HepG2 (cell line): Measurements from ENCODE around the gene TCAP. TPM values are rescaled to one million over a fixed set of nuclear protein-coding genes. Genes with fewer than 3 reads are reported as not detected.

Experiments used
- AKAP8 ChIP-seq: sonication (generic); formaldehyde crosslinking; IDR thresholded peaks from 2 replicates; pipeline ENCODE4 v1.5.1; 2020; ENCODE audit warnings: mild to moderate bottlenecking, missing genetic modification reagents
- EED ChIP-seq: sonication (generic); formaldehyde crosslinking; IDR thresholded peaks from 2 replicates; pipeline ENCODE4 v1.5.0; 2020; ENCODE audit warnings: mild to moderate bottlenecking, missing genetic modification reagents
- FOXK2 ChIP-seq: fragments of 450-650 bp; IDR thresholded peaks from 2 replicates; pipeline ENCODE4 v1.6.1; 2016
- GATAD1 ChIP-seq: IDR thresholded peaks from 2 replicates; pipeline ENCODE4 v1.6.1; 2016; ENCODE audit warnings: missing genetic modification reagents, missing compliant biosample characterization
- RXRB ChIP-seq: IDR thresholded peaks from 2 replicates; pipeline ENCODE4 v1.6.1; 2016; ENCODE audit warnings: borderline replicate concordance, missing genetic modification reagents, missing compliant biosample characterization
- TCF12 ChIP-seq, 2 experiments: fragments of 450-650 bp in 1 of 2; sonication (generic) in 1 of 2; formaldehyde crosslinking in 1 of 2; IDR thresholded peaks; 2 replicates each; pipeline versions ENCODE4 v1.6.1 to v1.8.0; 2017 to 2022; ENCODE audit warnings: antibody characterized with exemption in 1 of 2, mild to moderate bottlenecking in 1 of 2, missing genetic modification reagents in 1 of 2, moderate library complexity in 1 of 2
- ZBTB1 ChIP-seq: sonication (generic); formaldehyde crosslinking; IDR thresholded peaks from 2 replicates; pipeline ENCODE4 v1.4.0; 2020; ENCODE audit warnings: missing genetic modification reagents, borderline replicate concordance
- ZFY ChIP-seq: sonication (generic); formaldehyde crosslinking; IDR thresholded peaks from 2 replicates; pipeline ENCODE4 v1.4.0; 2020; ENCODE audit warnings: missing genetic modification reagents
- ZNF24 ChIP-seq: fragments of 450-650 bp; IDR thresholded peaks from 2 replicates; pipeline ENCODE4 v1.6.1; 2017; ENCODE audit warnings: antibody characterized with exemption, mild to moderate bottlenecking
- ZNF549 ChIP-seq: sonication (generic); formaldehyde crosslinking; IDR thresholded peaks from 2 replicates; pipeline ENCODE4 v1.5.0; 2020; ENCODE audit warnings: missing genetic modification reagents
- ZNF713 ChIP-seq: sonication (generic); formaldehyde crosslinking; IDR thresholded peaks from 2 replicates; pipeline ENCODE4 v1.4.0; 2020; ENCODE audit warnings: mild to moderate bottlenecking, missing genetic modification reagents
- polyA plus RNA-seq, 8 experiments: library from polyadenylated mRNA; depleted of rRNA in 3 of 8; stranded (reverse) in 7 of 8; unstranded in 1 of 8; fragments of >200 nt; fragmentation: Illumina TruSeq in 4 of 8; extraction: Trizol in 4 of 8; gene quantifications; 2 replicates each; pipeline versions ENCODE4 v1.2.1 to v1.2.3, GENCODE V29; 2011 to 2016; ENCODE audit warnings: low read depth in 4 of 8, missing spikeins in 1 of 8, mixed read lengths in 1 of 8; ENCODE audit not compliant: insufficient read depth in 1 of 8
- total RNA-seq, 5 experiments: library from RNA; depleted of rRNA; stranded (reverse); fragments of >200 nt; fragmentation: Illumina TruSeq; extraction: Trizol; gene quantifications; 2 replicates each; pipeline ENCODE4 v1.2.3, GENCODE V29; 2016; ENCODE audit warnings: low read depth in 1 of 5
- TF ChIP-seq, protein P1 (sequence below): sonication (generic); formaldehyde crosslinking; conservative IDR thresholded peaks from 2 replicates; pipeline ENCODE4 v1.8.0; 2022; ENCODE audit warnings: mild to moderate bottlenecking, moderate library complexity, missing genetic modification reagents
- TF ChIP-seq, protein P2 (sequence below): sonication (generic); formaldehyde crosslinking; IDR thresholded peaks from 2 replicates; pipeline ENCODE4 v1.4.0; 2020; ENCODE audit warnings: mild to moderate bottlenecking, missing genetic modification reagents
- TF ChIP-seq, protein P3 (sequence below): sonication (generic); formaldehyde crosslinking; IDR thresholded peaks from 2 replicates; pipeline ENCODE4 v1.8.1; 2022; ENCODE audit warnings: low read depth, mild to moderate bottlenecking, missing genetic modification reagents
- TF ChIP-seq, protein P4 (sequence below): IDR thresholded peaks from 2 replicates; pipeline ENCODE4 v1.6.1; 2016; ENCODE audit warnings: mild to moderate bottlenecking
- TF ChIP-seq, protein P5 (sequence below): IDR thresholded peaks from 2 replicates; pipeline ENCODE4 v1.6.1; 2016; ENCODE audit warnings: low read depth, control low read depth

TCAP gene
- total and polyA plus RNA-seq, 2 of the 13 experiments (the other 11 are each of a cell fraction or from before 2014, with no cell fraction given), result 0.24 to 0.65 TPM

DNA sequence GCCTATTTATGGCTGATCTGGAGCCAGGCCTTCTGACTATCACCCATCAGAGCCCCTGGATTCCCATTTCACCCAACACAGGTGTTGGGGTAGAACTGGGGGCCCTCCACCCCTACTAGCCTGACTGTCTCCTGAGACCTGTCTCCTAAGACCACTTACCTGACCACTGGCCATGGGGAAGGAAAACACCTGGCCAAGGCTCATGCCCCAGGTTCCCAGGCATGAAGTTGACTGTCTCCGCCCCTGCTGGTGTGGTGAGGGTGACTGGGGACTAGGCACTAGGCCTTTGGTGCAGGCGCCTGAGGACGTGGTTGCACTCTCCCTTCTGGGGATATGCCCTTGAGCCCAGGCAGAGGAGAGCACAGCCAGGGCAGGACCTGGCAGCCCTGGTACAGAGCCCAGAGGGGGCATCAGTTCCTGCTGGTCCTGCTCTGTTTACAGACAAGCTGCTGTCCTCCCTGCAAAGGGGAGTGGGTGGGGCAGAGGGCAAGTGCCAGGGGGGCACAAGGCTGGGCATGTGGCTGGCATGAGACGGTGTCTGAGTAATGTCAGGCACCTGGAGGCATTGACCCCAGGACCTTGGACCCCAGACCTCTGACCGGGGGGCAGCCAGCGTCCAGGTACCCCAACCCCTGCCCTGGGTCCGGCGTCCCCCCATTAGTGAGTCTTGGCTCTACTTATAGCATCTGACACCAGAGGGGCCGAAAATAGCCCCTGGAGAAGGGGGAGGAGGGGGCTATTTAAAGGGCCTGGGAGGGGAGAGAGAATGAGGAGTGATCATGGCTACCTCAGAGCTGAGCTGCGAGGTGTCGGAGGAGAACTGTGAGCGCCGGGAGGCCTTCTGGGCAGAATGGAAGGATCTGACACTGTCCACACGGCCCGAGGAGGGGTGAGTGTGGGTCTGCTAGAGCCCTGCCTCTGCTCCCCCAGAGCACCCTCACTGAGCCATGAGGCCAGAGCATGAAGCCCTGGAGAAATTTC, at the start of gene TCAP (continued):
- TF ChIP-seq RXRB (CRISPR knock-in tag), result no peak
- TF ChIP-seq AKAP8 (CRISPR knock-in tag), result no peak
- no peak for TF ChIP-seq FOXK2
- TF ChIP-seq, protein P1, sequence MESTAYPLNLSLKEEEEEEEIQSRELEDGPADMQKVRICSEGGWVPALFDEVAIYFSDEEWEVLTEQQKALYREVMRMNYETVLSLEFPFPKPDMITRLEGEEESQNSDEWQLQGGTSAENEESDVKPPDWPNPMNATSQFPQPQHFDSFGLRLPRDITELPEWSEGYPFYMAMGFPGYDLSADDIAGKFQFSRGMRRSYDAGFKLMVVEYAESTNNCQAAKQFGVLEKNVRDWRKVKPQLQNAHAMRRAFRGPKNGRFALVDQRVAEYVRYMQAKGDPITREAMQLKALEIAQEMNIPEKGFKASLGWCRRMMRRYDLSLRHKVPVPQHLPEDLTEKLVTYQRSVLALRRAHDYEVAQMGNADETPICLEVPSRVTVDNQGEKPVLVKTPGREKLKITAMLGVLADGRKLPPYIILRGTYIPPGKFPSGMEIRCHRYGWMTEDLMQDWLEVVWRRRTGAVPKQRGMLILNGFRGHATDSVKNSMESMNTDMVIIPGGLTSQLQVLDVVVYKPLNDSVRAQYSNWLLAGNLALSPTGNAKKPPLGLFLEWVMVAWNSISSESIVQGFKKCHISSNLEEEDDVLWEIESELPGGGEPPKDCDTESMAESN (CRISPR knock-in tag), result no peak
- TF ChIP-seq, protein P2, sequence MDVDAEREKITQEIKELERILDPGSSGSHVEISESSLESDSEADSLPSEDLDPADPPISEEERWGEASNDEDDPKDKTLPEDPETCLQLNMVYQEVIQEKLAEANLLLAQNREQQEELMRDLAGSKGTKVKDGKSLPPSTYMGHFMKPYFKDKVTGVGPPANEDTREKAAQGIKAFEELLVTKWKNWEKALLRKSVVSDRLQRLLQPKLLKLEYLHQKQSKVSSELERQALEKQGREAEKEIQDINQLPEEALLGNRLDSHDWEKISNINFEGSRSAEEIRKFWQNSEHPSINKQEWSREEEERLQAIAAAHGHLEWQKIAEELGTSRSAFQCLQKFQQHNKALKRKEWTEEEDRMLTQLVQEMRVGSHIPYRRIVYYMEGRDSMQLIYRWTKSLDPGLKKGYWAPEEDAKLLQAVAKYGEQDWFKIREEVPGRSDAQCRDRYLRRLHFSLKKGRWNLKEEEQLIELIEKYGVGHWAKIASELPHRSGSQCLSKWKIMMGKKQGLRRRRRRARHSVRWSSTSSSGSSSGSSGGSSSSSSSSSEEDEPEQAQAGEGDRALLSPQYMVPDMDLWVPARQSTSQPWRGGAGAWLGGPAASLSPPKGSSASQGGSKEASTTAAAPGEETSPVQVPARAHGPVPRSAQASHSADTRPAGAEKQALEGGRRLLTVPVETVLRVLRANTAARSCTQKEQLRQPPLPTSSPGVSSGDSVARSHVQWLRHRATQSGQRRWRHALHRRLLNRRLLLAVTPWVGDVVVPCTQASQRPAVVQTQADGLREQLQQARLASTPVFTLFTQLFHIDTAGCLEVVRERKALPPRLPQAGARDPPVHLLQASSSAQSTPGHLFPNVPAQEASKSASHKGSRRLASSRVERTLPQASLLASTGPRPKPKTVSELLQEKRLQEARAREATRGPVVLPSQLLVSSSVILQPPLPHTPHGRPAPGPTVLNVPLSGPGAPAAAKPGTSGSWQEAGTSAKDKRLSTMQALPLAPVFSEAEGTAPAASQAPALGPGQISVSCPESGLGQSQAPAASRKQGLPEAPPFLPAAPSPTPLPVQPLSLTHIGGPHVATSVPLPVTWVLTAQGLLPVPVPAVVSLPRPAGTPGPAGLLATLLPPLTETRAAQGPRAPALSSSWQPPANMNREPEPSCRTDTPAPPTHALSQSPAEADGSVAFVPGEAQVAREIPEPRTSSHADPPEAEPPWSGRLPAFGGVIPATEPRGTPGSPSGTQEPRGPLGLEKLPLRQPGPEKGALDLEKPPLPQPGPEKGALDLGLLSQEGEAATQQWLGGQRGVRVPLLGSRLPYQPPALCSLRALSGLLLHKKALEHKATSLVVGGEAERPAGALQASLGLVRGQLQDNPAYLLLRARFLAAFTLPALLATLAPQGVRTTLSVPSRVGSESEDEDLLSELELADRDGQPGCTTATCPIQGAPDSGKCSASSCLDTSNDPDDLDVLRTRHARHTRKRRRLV (CRISPR knock-in tag), result no peak
- no peak for TF ChIP-seq ZNF24
- TF ChIP-seq, protein P3, sequence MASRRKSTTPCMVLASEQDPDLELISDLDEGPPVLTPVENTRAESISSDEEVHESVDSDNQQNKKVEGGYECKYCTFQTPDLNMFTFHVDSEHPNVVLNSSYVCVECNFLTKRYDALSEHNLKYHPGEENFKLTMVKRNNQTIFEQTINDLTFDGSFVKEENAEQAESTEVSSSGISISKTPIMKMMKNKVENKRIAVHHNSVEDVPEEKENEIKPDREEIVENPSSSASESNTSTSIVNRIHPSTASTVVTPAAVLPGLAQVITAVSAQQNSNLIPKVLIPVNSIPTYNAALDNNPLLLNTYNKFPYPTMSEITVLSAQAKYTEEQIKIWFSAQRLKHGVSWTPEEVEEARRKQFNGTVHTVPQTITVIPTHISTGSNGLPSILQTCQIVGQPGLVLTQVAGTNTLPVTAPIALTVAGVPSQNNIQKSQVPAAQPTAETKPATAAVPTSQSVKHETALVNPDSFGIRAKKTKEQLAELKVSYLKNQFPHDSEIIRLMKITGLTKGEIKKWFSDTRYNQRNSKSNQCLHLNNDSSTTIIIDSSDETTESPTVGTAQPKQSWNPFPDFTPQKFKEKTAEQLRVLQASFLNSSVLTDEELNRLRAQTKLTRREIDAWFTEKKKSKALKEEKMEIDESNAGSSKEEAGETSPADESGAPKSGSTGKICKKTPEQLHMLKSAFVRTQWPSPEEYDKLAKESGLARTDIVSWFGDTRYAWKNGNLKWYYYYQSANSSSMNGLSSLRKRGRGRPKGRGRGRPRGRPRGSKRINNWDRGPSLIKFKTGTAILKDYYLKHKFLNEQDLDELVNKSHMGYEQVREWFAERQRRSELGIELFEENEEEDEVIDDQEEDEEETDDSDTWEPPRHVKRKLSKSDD (CRISPR knock-in tag), result no peak
- TF ChIP-seq GATAD1 (CRISPR knock-in tag), result no peak
- TF ChIP-seq, protein P4, sequence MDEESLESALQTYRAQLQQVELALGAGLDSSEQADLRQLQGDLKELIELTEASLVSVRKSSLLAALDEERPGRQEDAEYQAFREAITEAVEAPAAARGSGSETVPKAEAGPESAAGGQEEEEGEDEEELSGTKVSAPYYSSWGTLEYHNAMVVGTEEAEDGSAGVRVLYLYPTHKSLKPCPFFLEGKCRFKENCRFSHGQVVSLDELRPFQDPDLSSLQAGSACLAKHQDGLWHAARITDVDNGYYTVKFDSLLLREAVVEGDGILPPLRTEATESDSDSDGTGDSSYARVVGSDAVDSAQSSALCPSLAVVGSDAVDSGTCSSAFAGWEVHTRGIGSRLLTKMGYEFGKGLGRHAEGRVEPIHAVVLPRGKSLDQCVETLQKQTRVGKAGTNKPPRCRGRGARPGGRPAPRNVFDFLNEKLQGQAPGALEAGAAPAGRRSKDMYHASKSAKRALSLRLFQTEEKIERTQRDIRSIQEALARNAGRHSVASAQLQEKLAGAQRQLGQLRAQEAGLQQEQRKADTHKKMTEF (CRISPR knock-in tag), result no peak
- peak; percentile 67; the same call in 1 of the 2 replicates for TF ChIP-seq EED (CRISPR knock-in tag)
- TF ChIP-seq ZNF549 (CRISPR knock-in tag), result no peak
- peak; percentile 51; the same call in 1 of the 2 replicates for TF ChIP-seq ZFY (CRISPR knock-in tag)
- TF ChIP-seq ZNF713 (CRISPR knock-in tag), result no peak
- no peak for TF ChIP-seq TCF12 (IDR thresholded peaks at IDR 0.05)
- TF ChIP-seq TCF12 (CRISPR knock-in tag; IDR thresholded peaks at IDR 0.05), result no peak
- TF ChIP-seq ZBTB1 (CRISPR knock-in tag), result no peak
- TF ChIP-seq, protein P5, sequence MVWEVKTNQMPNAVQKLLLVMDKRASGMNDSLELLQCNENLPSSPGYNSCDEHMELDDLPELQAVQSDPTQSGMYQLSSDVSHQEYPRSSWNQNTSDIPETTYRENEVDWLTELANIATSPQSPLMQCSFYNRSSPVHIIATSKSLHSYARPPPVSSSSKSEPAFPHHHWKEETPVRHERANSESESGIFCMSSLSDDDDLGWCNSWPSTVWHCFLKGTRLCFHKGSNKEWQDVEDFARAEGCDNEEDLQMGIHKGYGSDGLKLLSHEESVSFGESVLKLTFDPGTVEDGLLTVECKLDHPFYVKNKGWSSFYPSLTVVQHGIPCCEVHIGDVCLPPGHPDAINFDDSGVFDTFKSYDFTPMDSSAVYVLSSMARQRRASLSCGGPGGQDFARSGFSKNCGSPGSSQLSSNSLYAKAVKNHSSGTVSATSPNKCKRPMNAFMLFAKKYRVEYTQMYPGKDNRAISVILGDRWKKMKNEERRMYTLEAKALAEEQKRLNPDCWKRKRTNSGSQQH, result no peak
